CD8-positive, alpha-beta memory T cell (primary cell): Measurements from ENCODE around the gene LAD1. TPM values are rescaled to one million over a fixed set of nuclear protein-coding genes. Genes with fewer than 3 reads are reported as not detected.

Experiments used
- CTCF ChIA-PET: fragments of 350-600 bp; sonication (Branson Sonifier 250); formaldehyde crosslinking; loops from one replicate; lab custom pipeline; 2021; ENCODE audit warnings: antibody characterized with exemption; lab: Charles Lee
- POLR2A ChIA-PET: fragments of 350-600 bp; sonication (Branson Sonifier 250); formaldehyde crosslinking; loops from one replicate; lab custom pipeline; 2021; ENCODE audit warnings: antibody characterized with exemption; lab: Charles Lee
- DNase-seq, 5 donors: peaks; one replicate each; pipeline versions ENCODE4 v3.0.0 to v3.0.0-alpha.2; 2020 to 2022; ENCODE audit warnings: mixed read lengths in 1 of 5
- H3K27ac ChIP-seq: one replicate; pipeline ENCODE4 v1.7.0; 2013; ENCODE audit warnings: low read depth, mild to moderate bottlenecking, low read length, moderate library complexity
- H3K27me3 ChIP-seq: 2 replicates; pipeline ENCODE4 v1.7.0; 2013; ENCODE audit warnings: low read length, mild to moderate bottlenecking; ENCODE audit not compliant: insufficient read depth, poor library complexity, severe bottlenecking
- H3K36me3 ChIP-seq: 2 replicates; pipeline ENCODE4 v1.7.0; 2013; ENCODE audit warnings: mild to moderate bottlenecking, low read length, moderate library complexity; ENCODE audit not compliant: insufficient read depth
- H3K4me1 ChIP-seq: 2 replicates; pipeline ENCODE4 v1.7.0; 2013; ENCODE audit warnings: mild to moderate bottlenecking, low read length, moderate library complexity; ENCODE audit not compliant: insufficient read depth
- H3K4me3 ChIP-seq: 2 replicates; pipeline ENCODE4 v1.7.0; 2013; ENCODE audit warnings: mild to moderate bottlenecking, low read length
- H3K9me3 ChIP-seq: 2 replicates; pipeline ENCODE4 v1.7.0; 2013; ENCODE audit warnings: mild to moderate bottlenecking, low read length
- H3K27ac Mint-ChIP-seq, 8 donors: one replicate each; pipeline ENCODE4 v1.8.0; 2020 to 2021; ENCODE audit warnings: mixed read lengths in 8 of 8, mild to moderate bottlenecking in 6 of 8, inconsistent platforms in 3 of 8, moderate library complexity in 3 of 8
- H3K27me3 Mint-ChIP-seq, 2 donors: one replicate each; pipeline ENCODE4 v1.8.0; 2020 to 2021; ENCODE audit warnings: mixed read lengths in 2 of 2, mild to moderate bottlenecking in 1 of 2, moderate library complexity in 1 of 2
- H3K36me3 Mint-ChIP-seq, 3 donors: one replicate each; pipeline ENCODE4 v1.8.0; 2020 to 2021; ENCODE audit warnings: mixed read lengths in 3 of 3, inconsistent platforms in 1 of 3, mild to moderate bottlenecking in 1 of 3
- H3K4me1 Mint-ChIP-seq, 3 donors: one replicate each; pipeline ENCODE4 v1.8.0; 2020 to 2021; ENCODE audit warnings: mixed read lengths in 3 of 3, inconsistent platforms in 1 of 3, mild to moderate bottlenecking in 1 of 3
- H3K4me3 Mint-ChIP-seq, 7 donors: one replicate each; pipeline ENCODE4 v1.8.0; 2020 to 2021; ENCODE audit warnings: mixed read lengths in 7 of 7, mild to moderate bottlenecking in 6 of 7, moderate library complexity in 4 of 7, inconsistent platforms in 2 of 7
- H3K9me3 Mint-ChIP-seq, 5 donors: one replicate each; pipeline ENCODE4 v1.8.0; 2020 to 2022; ENCODE audit warnings: mixed read lengths in 5 of 5, mild to moderate bottlenecking in 3 of 5, moderate library complexity in 2 of 5, inconsistent platforms in 1 of 5
- polyA plus RNA-seq: library from polyadenylated mRNA; unstranded; fragments of 300-500 nt; fragmentation: Illumina TruSeq; gene quantifications from one replicate; pipeline ENCODE4 v1.2.3, GENCODE V29; 2021
- total RNA-seq, 2 experiments: library from RNA; stranded (reverse); gene quantifications; one replicate each; pipeline ENCODE4 v1.2.3, GENCODE V29; 2021

Gene LAD1
- total and polyA plus RNA-seq, 3 experiments from 2014 or later = not detected

DNA sequence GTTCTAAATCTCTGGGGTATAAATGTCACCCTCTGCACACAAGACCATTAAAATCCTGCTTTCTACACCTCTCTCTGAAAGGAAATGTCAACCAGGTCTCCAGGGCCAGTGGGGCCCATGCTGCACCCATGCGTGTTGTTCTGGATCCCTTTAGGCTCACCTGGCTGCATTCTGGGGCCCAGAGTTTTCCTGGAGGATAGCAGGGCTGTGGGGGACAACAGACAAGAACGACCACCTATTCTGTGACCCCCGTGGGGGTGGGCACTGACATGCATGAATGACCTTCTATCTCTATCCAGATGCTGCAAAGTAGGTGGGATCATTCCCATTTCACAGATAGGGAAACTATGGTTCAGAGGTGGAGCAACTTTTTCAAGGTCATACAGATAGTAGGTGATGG, 63.2 kb downstream of the LAD1 start:
- H3K4me1 Mint-ChIP-seq = no peaks in the 10 kb centered on the region
- H3K9me3 Mint-ChIP-seq = no peaks in the 10 kb centered on the region
- Histone ChIP-seq H3K4me3 (no peak overlapping the region), H3K27me3 (no peaks in the 10 kb centered on the region), H3K27ac (no peak overlapping the region), H3K4me1 (no peaks in the 10 kb centered on the region), H3K9me3 (no peaks in the 10 kb centered on the region), H3K36me3 (no peaks in the 10 kb centered on the region)
- ChIA-PET POLR2A (no interaction called here), CTCF (no interaction called here)
- DNase-seq = no peak
- peaks cover 4 to 17% of the 10 kb centered on the region in 2 donors for H3K27me3 Mint-ChIP-seq
- no peaks in the 10 kb centered on the region for H3K36me3 Mint-ChIP-seq
- H3K27ac Mint-ChIP-seq = no peak overlapping the region
- no peak overlapping the region for H3K4me3 Mint-ChIP-seq

DNA sequence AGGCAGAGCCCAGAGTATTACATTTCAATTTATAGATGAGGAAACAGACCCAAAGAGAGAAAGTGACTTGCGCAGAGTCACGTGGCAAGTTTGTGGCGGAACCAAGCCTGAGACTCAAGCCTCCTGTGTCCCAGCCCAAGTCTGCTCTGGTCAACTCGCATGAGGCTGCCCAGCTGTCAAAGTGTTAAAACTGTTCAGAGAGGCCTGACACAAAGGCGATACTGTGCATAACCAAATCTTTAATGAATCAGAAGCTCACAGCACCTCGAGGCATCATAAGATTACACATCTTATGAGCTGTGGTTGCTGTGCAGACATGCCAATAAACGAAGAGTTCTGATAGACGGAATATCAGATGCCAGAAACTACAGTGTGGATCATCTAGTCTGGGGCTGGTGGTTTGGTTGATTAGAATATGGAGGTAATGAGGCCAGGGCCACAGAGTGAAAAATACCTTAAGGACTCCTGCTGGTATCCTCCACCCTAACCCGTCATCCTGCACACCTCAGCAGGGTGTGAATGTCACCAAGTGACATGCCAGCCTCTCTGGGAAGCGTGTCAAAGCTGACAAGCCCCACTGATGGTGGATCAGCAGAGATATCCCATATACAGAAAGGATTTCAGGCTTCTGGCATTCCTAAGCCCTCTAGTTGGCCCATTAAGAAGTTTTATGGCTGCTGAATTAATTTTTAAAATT, 63.8 kb downstream of the LAD1 start:
- H3K4me1 ChIP-seq = no peaks in the 10 kb centered on the region
- H3K4me1 Mint-ChIP-seq = no peaks in the 10 kb centered on the region
- no peaks in the 10 kb centered on the region for H3K9me3 Mint-ChIP-seq
- no peak overlapping the region for H3K27ac Mint-ChIP-seq
- DNase-seq = no peak
- H3K27me3 Mint-ChIP-seq = peaks cover 4 to 20% of the 10 kb centered on the region in 2 donors
- H3K27ac ChIP-seq = no peak overlapping the region
- H3K4me3 ChIP-seq = no peak overlapping the region
- POLR2A ChIA-PET = no interaction called here
- no peaks in the 10 kb centered on the region for H3K27me3 ChIP-seq
- no peaks in the 10 kb centered on the region for H3K36me3 Mint-ChIP-seq
- H3K9me3 ChIP-seq = no peaks in the 10 kb centered on the region
- no peak overlapping the region for H3K4me3 Mint-ChIP-seq
- no peaks in the 10 kb centered on the region for H3K36me3 ChIP-seq
- CTCF ChIA-PET = no interaction called here

DNA sequence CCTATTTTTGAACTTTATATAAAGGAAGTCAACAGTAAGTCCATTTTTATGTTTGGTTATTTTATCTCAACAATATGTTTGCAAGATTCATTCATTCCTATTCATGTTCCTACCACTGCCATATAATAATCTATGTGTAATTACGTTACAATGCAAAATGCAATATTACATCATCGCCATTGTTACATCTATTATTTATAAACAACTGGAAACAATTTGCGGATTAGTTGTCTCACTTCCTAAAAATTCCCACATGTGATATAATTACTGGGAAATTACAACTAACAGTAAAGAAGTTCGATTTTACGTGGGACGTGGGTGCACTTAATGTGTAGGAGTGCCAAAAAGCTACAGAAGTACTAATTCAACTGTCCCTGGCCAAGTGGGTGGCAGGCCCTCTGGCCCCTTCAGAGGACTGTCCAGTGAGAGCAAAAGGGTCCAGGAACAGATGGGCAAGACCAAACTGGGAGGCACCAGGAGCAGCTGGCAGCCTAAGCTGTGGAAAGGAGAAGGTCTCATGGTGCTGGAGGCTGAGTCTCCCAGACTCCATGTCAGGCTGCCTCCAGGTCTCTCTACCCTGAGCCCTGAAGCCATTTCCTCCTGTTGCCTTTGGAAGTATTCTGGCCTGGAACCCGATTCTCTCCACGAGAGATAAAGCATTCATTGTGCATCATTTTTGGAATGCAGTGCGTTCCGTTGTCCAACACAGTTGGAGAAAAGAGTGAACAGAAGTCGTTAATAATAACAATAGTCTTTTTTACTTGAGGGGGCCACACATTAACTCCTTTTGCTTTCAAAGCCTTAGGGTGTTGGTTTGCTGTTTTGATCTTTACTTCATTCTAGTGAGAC, 64.6 kb downstream of the LAD1 start:
- no peak overlapping the region for H3K27ac Mint-ChIP-seq
- no peaks in the 10 kb centered on the region for H3K36me3 Mint-ChIP-seq
- Histone ChIP-seq H3K27ac (no peak overlapping the region), H3K4me1 (no peaks in the 10 kb centered on the region), H3K9me3 (no peaks in the 10 kb centered on the region), H3K36me3 (no peaks in the 10 kb centered on the region), H3K27me3 (no peaks in the 10 kb centered on the region), H3K4me3 (no peak overlapping the region)
- no peak for DNase-seq
- H3K27me3 Mint-ChIP-seq = peaks cover 4 to 27% of the 10 kb centered on the region in 2 donors
- H3K4me3 Mint-ChIP-seq = no peak overlapping the region
- ChIA-PET POLR2A (no interaction called here), CTCF (interaction anchor here (1.2 kb wide), 1 partner anchor 10 kb away, joined by 3 read pairs; no protein-coding TSS in a partner anchor)
- H3K9me3 Mint-ChIP-seq = no peaks in the 10 kb centered on the region
- no peaks in the 10 kb centered on the region for H3K4me1 Mint-ChIP-seq

DNA sequence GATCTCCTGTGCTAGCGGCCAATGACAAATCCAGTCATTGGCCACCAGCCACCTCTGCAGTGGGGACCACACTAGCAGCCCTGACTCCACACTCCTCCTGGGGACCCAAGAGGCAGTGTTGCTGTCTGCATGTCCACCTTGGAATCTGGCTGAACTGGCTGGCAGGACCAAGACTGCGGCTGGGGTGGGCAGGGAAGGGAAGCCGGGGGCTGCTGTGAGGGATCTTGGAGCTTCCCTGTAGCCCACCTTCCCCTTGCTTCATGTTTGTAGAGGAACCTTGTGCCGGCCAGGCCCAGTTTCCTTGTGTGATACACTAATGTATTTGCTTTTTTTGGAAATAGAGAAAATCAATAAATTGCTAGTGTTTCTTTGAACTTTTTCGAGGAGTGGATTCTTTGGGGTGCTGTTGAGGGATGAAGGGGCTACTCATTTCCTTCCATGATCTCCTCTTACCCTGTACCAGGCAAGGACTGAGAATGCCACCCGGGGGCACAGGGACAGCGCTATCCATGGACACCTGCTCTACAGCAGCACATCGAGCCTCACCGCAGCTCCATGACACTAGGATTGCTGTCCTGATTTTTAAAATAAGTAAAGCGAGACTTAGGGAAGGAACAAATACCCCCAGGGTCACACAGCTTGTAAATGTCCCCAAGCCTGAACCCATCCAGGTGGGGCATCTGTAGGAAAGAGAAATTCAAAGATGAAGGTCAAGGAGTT, 66.3 kb downstream of the LAD1 start:
- Histone ChIP-seq H3K27me3 (no peaks in the 10 kb centered on the region), H3K4me3 (no peak overlapping the region), H3K27ac (no peak overlapping the region), H3K9me3 (no peaks in the 10 kb centered on the region), H3K36me3 (no peaks in the 10 kb centered on the region), H3K4me1 (no peaks in the 10 kb centered on the region)
- Mint-ChIP-seq H3K27ac (no peak overlapping the region), H3K4me3 (no peak overlapping the region), H3K4me1 (no peaks in the 10 kb centered on the region), H3K9me3 (no peaks in the 10 kb centered on the region), H3K36me3 (no peaks in the 10 kb centered on the region), H3K27me3 (peaks cover 4 to 25% of the 10 kb centered on the region in 2 donors)
- ChIA-PET POLR2A (no interaction called here), CTCF (no interaction called here)
- DNase-seq = no peak

DNA sequence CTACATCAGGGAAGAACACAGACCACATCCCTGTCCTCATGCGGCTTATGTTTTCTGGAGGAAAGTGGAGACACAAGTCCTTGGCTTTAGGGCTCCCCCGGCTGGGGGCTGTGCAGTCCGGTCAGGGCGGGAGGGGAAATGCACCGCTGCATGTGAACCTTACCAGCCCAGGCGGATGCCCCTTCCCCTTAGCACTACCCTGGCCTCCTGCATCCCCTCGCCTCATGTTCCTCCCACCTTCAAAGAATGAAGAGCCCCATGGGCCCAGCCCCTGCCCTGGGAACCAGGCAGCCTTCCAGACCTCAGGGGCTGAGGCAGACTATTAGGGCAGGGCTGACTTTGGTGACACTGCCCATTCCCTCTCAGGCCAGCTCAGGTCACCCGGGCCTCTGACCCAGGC, 67.1 kb downstream of the LAD1 start:
- no peak overlapping the region for H3K27ac ChIP-seq
- Mint-ChIP-seq H3K4me3 (no peak overlapping the region), H3K27ac (no peak overlapping the region), H3K27me3 (peaks cover 2 to 21% of the 10 kb centered on the region in 2 donors), H3K36me3 (no peaks in the 10 kb centered on the region), H3K4me1 (no peaks in the 10 kb centered on the region), H3K9me3 (no peaks in the 10 kb centered on the region)
- ChIA-PET POLR2A (no interaction called here), CTCF (no interaction called here)
- no peaks in the 10 kb centered on the region for H3K27me3 ChIP-seq
- H3K4me3 ChIP-seq = no peak overlapping the region
- no peaks in the 10 kb centered on the region for H3K4me1 ChIP-seq
- no peaks in the 10 kb centered on the region for H3K36me3 ChIP-seq
- H3K9me3 ChIP-seq = no peaks in the 10 kb centered on the region
- DNase-seq = no peak

DNA sequence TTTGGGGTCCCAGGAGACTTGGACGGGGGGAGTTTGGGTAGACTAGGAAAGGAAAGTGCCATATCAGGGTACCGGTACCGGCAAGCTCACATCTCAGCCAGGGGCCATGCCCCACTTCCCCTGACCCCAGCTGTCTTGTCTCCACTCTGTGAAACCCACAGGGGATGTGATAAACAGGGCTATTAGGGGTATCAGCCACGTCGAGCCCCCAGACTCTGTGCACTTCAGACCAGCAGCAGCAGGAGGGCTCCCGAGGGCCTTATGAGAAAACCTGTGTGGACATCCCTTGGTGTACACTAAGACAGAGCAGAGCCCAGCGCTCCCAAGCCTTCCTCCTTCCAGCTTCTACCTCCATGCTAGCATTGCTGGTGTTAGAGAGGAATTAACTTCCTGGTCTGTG, 68.0 kb downstream of the LAD1 start:
- Mint-ChIP-seq H3K4me3 (no peak overlapping the region), H3K27me3 (peaks cover 2 to 21% of the 10 kb centered on the region in 2 donors), H3K9me3 (no peaks in the 10 kb centered on the region), H3K4me1 (no peaks in the 10 kb centered on the region), H3K27ac (no peak overlapping the region), H3K36me3 (no peaks in the 10 kb centered on the region)
- ChIA-PET POLR2A (no interaction called here), CTCF (no interaction called here)
- Histone ChIP-seq H3K27ac (no peak overlapping the region), H3K4me1 (no peaks in the 10 kb centered on the region), H3K9me3 (no peaks in the 10 kb centered on the region), H3K4me3 (no peak overlapping the region), H3K36me3 (no peaks in the 10 kb centered on the region), H3K27me3 (no peaks in the 10 kb centered on the region)
- DNase-seq = no peak
